K562 (cell line): Measurements from ENCODE around the gene ATP6V0E2. TPM values are rescaled to one million over a fixed set of nuclear protein-coding genes. Genes with fewer than 3 reads are reported as not detected.

Experiments used
- NFYB ChIP-seq: IDR thresholded peaks from 2 replicates; pipeline ENCODE4 v1.6.1; 2011; ENCODE audit warnings: mild to moderate bottlenecking, moderate library complexity; ENCODE audit not compliant: insufficient read length; ENCODE audit errors: extremely low read depth
- polyA plus RNA-seq, 8 experiments: library from polyadenylated mRNA; depleted of rRNA in 4 of 8; stranded (reverse) in 5 of 8; unstranded in 3 of 8; fragments of >200 nt; fragmentation: Nextera tagmentation in 2 of 8; fragmentation: Illumina TruSeq in 1 of 8; extraction: Ambion mirVana in 2 of 8; extraction: Trizol in 1 of 8; gene quantifications; 2 replicates each; pipeline versions ENCODE4 v1.2.1 to v1.2.3, GENCODE V29; 2011 to 2014; ENCODE audit warnings: inconsistent platforms in 1 of 8, missing spikeins in 1 of 8
- total RNA-seq, 7 experiments: library from RNA; depleted of rRNA in 6 of 7; stranded (reverse); fragments of >200 nt in 6 of 7; fragmentation: Illumina TruSeq in 2 of 7; extraction: Trizol in 2 of 7; gene quantifications; 2 replicates each; pipeline versions ENCODE4 v1.2.1 to v1.2.3, GENCODE V29; 2011 to 2021; ENCODE audit warnings: low replicate concordance in 1 of 7
- TF ChIP-seq, protein P1 (sequence below): sonication (generic); formaldehyde crosslinking; IDR thresholded peaks from 2 replicates; pipeline ENCODE4 v1.8.0; 2023; ENCODE audit warnings: missing genetic modification reagents, mild to moderate bottlenecking, borderline replicate concordance
- TF ChIP-seq, protein P2 (sequence below): sonication (generic); formaldehyde crosslinking; IDR thresholded peaks from 2 replicates; pipeline ENCODE4 v1.8.0; 2022; ENCODE audit warnings: mild to moderate bottlenecking, missing genetic modification reagents

ATP6V0E2 gene
- total and polyA plus RNA-seq, 9 of the 15 experiments (the other 6 are each of a cell fraction or from before 2014, with no cell fraction given) = 0.55 to 18.5 (median 10.9) TPM

DNA sequence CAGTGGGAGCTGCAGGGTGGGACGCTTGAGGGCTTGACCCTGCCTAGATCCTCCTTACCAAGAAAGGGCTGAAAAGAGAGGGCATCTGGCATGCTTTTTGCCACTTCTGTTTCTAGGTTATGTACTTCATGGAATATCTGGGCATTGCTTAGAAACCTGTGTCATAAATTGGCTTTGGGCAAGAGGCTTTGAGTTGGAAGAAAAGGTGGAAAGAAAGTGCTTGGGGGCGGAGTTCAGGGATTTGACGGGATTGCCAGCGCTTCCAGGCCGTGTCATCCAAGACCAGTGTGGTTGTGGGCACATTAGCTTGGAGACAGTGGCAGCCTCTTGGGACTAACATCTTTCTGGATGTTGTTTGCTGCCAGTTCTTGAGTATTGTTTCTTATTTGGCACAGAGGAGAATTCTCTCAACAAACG, 34.8 kb upstream of the ATP6V0E2 start (continued):
- TF ChIP-seq, protein P1, sequence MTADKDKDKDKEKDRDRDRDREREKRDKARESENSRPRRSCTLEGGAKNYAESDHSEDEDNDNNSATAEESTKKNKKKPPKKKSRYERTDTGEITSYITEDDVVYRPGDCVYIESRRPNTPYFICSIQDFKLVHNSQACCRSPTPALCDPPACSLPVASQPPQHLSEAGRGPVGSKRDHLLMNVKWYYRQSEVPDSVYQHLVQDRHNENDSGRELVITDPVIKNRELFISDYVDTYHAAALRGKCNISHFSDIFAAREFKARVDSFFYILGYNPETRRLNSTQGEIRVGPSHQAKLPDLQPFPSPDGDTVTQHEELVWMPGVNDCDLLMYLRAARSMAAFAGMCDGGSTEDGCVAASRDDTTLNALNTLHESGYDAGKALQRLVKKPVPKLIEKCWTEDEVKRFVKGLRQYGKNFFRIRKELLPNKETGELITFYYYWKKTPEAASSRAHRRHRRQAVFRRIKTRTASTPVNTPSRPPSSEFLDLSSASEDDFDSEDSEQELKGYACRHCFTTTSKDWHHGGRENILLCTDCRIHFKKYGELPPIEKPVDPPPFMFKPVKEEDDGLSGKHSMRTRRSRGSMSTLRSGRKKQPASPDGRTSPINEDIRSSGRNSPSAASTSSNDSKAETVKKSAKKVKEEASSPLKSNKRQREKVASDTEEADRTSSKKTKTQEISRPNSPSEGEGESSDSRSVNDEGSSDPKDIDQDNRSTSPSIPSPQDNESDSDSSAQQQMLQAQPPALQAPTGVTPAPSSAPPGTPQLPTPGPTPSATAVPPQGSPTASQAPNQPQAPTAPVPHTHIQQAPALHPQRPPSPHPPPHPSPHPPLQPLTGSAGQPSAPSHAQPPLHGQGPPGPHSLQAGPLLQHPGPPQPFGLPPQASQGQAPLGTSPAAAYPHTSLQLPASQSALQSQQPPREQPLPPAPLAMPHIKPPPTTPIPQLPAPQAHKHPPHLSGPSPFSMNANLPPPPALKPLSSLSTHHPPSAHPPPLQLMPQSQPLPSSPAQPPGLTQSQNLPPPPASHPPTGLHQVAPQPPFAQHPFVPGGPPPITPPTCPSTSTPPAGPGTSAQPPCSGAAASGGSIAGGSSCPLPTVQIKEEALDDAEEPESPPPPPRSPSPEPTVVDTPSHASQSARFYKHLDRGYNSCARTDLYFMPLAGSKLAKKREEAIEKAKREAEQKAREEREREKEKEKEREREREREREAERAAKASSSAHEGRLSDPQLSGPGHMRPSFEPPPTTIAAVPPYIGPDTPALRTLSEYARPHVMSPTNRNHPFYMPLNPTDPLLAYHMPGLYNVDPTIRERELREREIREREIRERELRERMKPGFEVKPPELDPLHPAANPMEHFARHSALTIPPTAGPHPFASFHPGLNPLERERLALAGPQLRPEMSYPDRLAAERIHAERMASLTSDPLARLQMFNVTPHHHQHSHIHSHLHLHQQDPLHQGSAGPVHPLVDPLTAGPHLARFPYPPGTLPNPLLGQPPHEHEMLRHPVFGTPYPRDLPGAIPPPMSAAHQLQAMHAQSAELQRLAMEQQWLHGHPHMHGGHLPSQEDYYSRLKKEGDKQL = 0 out of 2 replicates have a peak, but pooled peaks have one; percentile 6
- no peak for TF ChIP-seq NFYB
- TF ChIP-seq, protein P2, sequence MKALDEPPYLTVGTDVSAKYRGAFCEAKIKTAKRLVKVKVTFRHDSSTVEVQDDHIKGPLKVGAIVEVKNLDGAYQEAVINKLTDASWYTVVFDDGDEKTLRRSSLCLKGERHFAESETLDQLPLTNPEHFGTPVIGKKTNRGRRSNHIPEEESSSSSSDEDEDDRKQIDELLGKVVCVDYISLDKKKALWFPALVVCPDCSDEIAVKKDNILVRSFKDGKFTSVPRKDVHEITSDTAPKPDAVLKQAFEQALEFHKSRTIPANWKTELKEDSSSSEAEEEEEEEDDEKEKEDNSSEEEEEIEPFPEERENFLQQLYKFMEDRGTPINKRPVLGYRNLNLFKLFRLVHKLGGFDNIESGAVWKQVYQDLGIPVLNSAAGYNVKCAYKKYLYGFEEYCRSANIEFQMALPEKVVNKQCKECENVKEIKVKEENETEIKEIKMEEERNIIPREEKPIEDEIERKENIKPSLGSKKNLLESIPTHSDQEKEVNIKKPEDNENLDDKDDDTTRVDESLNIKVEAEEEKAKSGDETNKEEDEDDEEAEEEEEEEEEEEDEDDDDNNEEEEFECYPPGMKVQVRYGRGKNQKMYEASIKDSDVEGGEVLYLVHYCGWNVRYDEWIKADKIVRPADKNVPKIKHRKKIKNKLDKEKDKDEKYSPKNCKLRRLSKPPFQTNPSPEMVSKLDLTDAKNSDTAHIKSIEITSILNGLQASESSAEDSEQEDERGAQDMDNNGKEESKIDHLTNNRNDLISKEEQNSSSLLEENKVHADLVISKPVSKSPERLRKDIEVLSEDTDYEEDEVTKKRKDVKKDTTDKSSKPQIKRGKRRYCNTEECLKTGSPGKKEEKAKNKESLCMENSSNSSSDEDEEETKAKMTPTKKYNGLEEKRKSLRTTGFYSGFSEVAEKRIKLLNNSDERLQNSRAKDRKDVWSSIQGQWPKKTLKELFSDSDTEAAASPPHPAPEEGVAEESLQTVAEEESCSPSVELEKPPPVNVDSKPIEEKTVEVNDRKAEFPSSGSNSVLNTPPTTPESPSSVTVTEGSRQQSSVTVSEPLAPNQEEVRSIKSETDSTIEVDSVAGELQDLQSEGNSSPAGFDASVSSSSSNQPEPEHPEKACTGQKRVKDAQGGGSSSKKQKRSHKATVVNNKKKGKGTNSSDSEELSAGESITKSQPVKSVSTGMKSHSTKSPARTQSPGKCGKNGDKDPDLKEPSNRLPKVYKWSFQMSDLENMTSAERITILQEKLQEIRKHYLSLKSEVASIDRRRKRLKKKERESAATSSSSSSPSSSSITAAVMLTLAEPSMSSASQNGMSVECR (CRISPR knock-in tag) = peak; percentile 10; the same call in 1 of the 2 replicates
